Gastrocnemius medialis (tissue), 4 donors: ENCODE results near the gene OPRL1. TPM values are rescaled to one million over a fixed set of nuclear protein-coding genes. Genes with fewer than 3 reads are reported as not detected.

Experiments used
- ATAC-seq, 2 donors: fragments of 150-250 bp; one replicate each; pipeline ENCODE4 v1.9.1; 2016
- DNase-seq, 2 donors: peaks; one replicate each; pipeline ENCODE4 v3.0.0-alpha.2; 2019
- H3K27ac ChIP-seq, 4 donors: fragments of 200-600 bp; sonication (generic); 1 replicate in 1 of 4; 2 replicates in 3 of 4; pipeline ENCODE4 v1.5.1; 2016 to 2018; ENCODE audit warnings: mild to moderate bottlenecking in 2 of 4, moderate library complexity in 1 of 4
- H3K27me3 ChIP-seq, 3 donors: fragments of 200-600 bp; sonication (generic) in 2 of 3; 1 replicate in 1 of 3; 2 replicates in 2 of 3; pipeline versions ENCODE4 v1.5.1 to v1.6.0; 2016 to 2019; ENCODE audit warnings: mild to moderate bottlenecking in 1 of 3, moderate library complexity in 1 of 3
- H3K36me3 ChIP-seq, 2 donors: fragments of 200-600 bp; sonication (generic) in 1 of 2; one replicate each; pipeline ENCODE4 v1.5.1; 2017 to 2018
- H3K4me1 ChIP-seq, 2 donors: fragments of 200-600 bp; sonication (generic) in 1 of 2; one replicate each; pipeline ENCODE4 v1.5.1; 2016 to 2017; ENCODE audit warnings: mild to moderate bottlenecking in 2 of 2
- H3K4me3 ChIP-seq, 4 donors: fragments of 200-600 bp; sonication (generic) in 3 of 4; 1 replicate in 1 of 4; 2 replicates in 3 of 4; pipeline ENCODE4 v1.5.1; 2016 to 2019; ENCODE audit warnings: mild to moderate bottlenecking in 2 of 4
- H3K9me3 ChIP-seq, 3 donors: fragments of 200-600 bp; sonication (generic) in 2 of 3; 1 replicate in 1 of 3; 2 replicates in 2 of 3; pipeline ENCODE4 v1.5.1; 2016 to 2019
- POLR2A ChIP-seq, 2 donors: fragments of 450-650 bp; IDR thresholded peaks; one replicate each; pipeline ENCODE4 v1.6.1; 2017; ENCODE audit warnings: antibody characterized with exemption in 2 of 2, mild to moderate bottlenecking in 2 of 2, moderate library complexity in 2 of 2
- in situ Hi-C, 4 donors: fragments of 200-750 bp; cut with MboI; loops; one replicate each; pipeline versions ENCODE4 v1.15.0 to v1.8.0; 2017; ENCODE audit warnings: low sequenced_read_pairs in 4 of 4
- intact Hi-C: fragments of 100-400 bp; cut with DNase I; formaldehyde crosslinking; loops from one replicate; pipeline ENCODE4 v1.15.1; 2023; ENCODE audit warnings: low total_unique reads
- total RNA-seq, 4 donors: library from RNA; depleted of rRNA; stranded (reverse); fragments of >200 nt; gene quantifications; one replicate each; pipeline versions ENCODE4 v1.1.0 to v1.2.3, GENCODE V29; 2016
- TF ChIP-seq, protein P1 (sequence below), 5 experiments: fragments of 450-650 bp in 3 of 5; fragments of 200-600 bp in 2 of 5; sonication (generic) in 2 of 5; IDR thresholded peaks in 4 of 5; conservative IDR thresholded peaks in 1 of 5; 1 replicate in 4 of 5; 2 replicates in 1 of 5; pipeline ENCODE4 v1.5.1; 2016 to 2019; ENCODE audit warnings: antibody characterized with exemption in 5 of 5, mild to moderate bottlenecking in 3 of 5, moderate library complexity in 3 of 5

OPRL1 gene
- total RNA-seq, 4 donors from 2014 or later, result 0.10 to 0.68 (median 0.15) TPM

DNA sequence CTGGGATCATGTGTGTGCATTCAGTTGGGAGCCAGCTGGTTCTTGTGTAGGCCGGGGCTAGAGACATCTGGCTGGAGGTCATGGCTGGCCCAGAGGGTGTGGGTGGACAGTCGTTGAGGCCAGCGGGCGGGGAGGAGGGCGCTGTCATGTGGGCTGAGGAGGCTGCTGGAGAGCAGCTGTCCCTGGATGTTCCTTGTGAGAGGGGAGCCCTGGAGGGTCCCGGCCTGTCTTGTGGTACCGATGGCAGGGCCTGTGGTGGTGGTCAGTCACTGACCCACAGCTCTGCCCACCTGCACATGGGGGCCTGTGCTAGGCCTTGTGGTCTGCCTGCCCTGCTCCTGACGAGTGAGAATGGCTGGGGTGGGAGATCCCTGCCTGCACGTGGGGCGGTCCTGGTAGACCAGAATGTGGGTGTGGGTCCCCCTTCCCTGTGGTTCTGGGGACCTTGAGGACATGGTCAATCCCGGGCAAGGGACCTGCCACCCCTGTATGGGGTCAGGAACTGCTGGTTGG, 45.8 kb upstream of the OPRL1 start:
- Histone ChIP-seq H3K4me3 (no peak overlapping the region), H3K27me3 (peaks cover 17 to 23% (median 17%) of the 10 kb centered on the region in 3 donors), H3K9me3 (no peaks in the 10 kb centered on the region), H3K4me1 (peaks cover 0 to 4% of the 10 kb centered on the region in 2 donors), H3K27ac (no peak overlapping the region), H3K36me3 (peaks cover 0 to 47% of the 10 kb centered on the region in 2 donors)
- ATAC-seq, result no peak
- in situ Hi-C loops (no loop called here), intact Hi-C loops (no loop called here)
- no peak for TF ChIP-seq POLR2A (IDR thresholded peaks at IDR 0.05)
- TF ChIP-seq, protein P1, sequence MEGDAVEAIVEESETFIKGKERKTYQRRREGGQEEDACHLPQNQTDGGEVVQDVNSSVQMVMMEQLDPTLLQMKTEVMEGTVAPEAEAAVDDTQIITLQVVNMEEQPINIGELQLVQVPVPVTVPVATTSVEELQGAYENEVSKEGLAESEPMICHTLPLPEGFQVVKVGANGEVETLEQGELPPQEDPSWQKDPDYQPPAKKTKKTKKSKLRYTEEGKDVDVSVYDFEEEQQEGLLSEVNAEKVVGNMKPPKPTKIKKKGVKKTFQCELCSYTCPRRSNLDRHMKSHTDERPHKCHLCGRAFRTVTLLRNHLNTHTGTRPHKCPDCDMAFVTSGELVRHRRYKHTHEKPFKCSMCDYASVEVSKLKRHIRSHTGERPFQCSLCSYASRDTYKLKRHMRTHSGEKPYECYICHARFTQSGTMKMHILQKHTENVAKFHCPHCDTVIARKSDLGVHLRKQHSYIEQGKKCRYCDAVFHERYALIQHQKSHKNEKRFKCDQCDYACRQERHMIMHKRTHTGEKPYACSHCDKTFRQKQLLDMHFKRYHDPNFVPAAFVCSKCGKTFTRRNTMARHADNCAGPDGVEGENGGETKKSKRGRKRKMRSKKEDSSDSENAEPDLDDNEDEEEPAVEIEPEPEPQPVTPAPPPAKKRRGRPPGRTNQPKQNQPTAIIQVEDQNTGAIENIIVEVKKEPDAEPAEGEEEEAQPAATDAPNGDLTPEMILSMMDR (IDR thresholded peaks at IDR 0.05 in 4 of 5, conservative IDR thresholded peaks at IDR 0.05 in 1 of 5), result no peak
- DNase-seq, result no peak

DNA sequence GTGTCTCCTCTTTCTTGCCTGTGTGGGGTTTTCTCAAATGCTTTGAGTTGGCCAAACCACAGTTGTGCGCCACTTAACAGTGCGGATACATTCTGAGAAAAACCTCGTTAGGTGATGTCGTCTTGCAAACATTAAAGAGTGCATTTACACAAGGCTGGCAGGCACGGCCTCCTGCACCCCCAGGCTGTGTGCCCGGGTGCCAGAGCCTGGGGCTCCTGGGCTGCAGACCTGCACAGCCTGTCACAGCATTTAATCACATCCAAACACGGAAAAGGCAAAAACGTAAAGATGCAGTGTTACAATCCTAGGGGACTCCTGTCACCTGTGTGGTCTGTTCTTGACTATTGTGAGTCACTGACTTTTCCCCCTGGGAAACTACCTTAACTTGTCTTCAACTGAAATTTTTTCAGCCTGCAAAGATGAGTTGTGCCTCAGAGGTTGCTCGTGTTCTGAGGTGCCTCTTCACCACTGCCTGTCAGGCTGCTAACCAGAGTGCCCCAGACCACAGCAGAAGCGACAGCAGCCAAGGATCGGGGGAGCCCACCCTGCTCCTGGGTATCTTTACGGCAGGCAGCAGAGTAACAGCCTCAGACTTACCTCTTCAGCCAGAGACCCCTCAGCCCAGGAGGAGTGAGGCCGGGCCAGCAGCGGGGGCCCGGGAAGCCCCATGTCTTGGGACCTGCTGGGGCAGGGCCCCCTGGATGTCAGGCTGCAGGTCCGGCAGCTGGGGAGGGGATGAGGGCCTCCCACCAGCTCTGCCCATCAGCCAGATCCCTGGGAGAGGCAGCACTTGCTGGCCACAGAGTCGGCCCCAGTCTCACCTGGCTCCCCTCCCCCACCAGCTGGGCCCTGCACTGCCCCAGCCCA, 44.6 kb upstream of the OPRL1 start:
- peaks cover 0 to 8% of the 10 kb centered on the region in 2 donors for H3K4me1 ChIP-seq
- intact Hi-C loops, result no loop called here
- no peaks in the 10 kb centered on the region for H3K9me3 ChIP-seq
- DNase-seq, result no peak
- H3K27me3 ChIP-seq, result peaks cover 27 to 32% (median 29%) of the 10 kb centered on the region in 3 donors
- in situ Hi-C loops, result no loop called here
- peaks cover 0 to 35% of the 10 kb centered on the region in 2 donors for H3K36me3 ChIP-seq
- no peak for TF ChIP-seq POLR2A (IDR thresholded peaks at IDR 0.05)
- TF ChIP-seq, protein P1 (IDR thresholded peaks at IDR 0.05 in 4 of 5, conservative IDR thresholded peaks at IDR 0.05 in 1 of 5), result no peak
- no peak overlapping the region for H3K4me3 ChIP-seq
- H3K27ac ChIP-seq, result no peak overlapping the region
- ATAC-seq, result no peak

DNA sequence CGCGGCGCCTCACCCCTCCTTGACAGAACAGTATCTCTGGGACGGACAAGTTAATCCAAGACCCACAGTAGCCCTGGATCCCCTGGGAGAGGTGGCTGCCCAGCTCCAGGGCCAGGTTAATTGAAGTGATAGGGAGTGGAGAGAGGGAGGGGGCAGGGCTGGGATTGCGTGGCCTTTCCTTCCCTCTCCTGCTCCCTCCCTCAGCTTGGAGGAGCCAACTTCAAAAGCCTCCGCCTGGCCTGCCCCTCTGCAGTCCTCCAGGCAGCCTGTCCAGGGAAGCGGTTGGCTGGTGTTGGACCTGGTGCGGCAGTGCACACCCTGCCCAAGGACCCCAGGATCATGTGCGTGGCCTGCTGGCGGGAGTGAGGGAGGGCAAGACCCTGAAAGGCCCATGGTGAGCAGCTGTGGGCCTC, 43.9 kb upstream of the OPRL1 start, which contains the start of gene C20orf204:
TSS of gene C20orf204 (plus strand) at position 250 of the 413 bp plus-strand sequence. CDS start at position 392, 142 bp downstream.
- H3K27me3 ChIP-seq, result peaks cover 27 to 38% (median 35%) of the 10 kb centered on the region in 3 donors
- ATAC-seq (no peak), DNase-seq (no peak)
- no peak within 1 kb of the TSS for H3K27ac ChIP-seq
- H3K9me3 ChIP-seq, result no peaks in the 10 kb centered on the region
- peaks cover 0 to 28% of the 10 kb centered on the region in 2 donors for H3K36me3 ChIP-seq
- H3K4me3 ChIP-seq, result no peak within 1 kb of the TSS
- TF ChIP-seq, protein P1 (IDR thresholded peaks at IDR 0.05 in 4 of 5, conservative IDR thresholded peaks at IDR 0.05 in 1 of 5), result no peak
- no peak for TF ChIP-seq POLR2A (IDR thresholded peaks at IDR 0.05)
- H3K4me1 ChIP-seq, result peaks cover 0 to 8% of the 10 kb centered on the region in 2 donors
- in situ Hi-C loops, result no loop called here
- intact Hi-C loops, result no loop called here

DNA sequence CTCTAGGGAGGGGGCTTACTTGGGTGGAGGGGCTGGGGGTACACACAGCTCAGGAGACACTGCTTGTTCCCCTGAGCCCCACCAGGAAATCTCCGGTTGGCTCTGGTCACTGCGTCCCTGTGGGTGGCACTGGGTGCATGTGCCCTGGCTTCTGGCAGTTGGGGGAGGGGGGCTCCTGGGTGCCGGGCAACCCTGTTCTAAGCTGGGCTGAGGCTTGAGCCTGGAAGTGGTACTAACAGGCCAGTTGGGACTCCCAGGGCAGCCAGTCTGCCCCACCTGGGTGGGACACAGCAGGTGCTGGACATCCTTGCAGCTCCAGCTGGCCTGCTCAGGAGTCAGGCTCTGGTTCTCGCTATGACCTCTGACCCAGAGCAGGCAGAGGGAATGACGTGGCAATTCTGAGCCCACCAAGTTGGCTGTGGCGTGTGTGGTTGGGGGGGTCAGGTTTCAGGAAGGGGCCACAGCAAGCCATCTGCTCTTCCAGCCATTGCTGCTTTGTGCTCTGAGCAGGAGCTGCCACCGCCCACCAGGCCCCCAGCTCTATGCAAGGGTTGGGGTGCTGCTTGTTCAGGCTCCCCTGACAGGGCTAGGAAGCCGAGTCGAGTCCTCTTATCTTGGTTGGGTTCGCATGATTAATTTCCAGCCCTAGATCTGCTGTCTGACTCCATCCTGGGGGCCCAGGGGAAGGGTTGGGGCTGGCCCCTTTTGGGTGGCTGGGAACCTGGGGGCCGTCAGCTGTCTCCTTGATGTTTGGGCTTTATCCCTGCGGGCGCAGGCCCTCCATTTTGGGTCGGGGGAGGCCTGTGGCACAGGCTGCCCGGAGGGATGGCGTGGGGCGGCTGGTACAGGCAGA, 43.3 kb upstream of the OPRL1 start:
- Histone ChIP-seq H3K9me3 (no peaks in the 10 kb centered on the region), H3K27ac (no peak overlapping the region), H3K4me1 (peaks cover 0 to 13% of the 10 kb centered on the region in 2 donors), H3K27me3 (peaks cover 33 to 45% (median 41%) of the 10 kb centered on the region in 3 donors), H3K36me3 (peaks cover 0 to 23% of the 10 kb centered on the region in 2 donors), H3K4me3 (no peak overlapping the region)
- no peak for TF ChIP-seq POLR2A (IDR thresholded peaks at IDR 0.05)
- TF ChIP-seq, protein P1 (IDR thresholded peaks at IDR 0.05 in 4 of 5, conservative IDR thresholded peaks at IDR 0.05 in 1 of 5), result no peak
- in situ Hi-C loops (no loop called here), intact Hi-C loops (no loop called here)
- ATAC-seq (no peak), DNase-seq (no peak)
